Ammon's horn (tissue), 1 donor: ENCODE results near the gene ZBTB16.

Experiments
- DNase-seq: peaks from one replicate; pipeline ENCODE4 v3.0.0-alpha.2; 2016; ENCODE audit warnings: low spot score

Gene ZBTB16

GRCh38 chr11:114083391-114084252, 24.1 kb downstream of the ZBTB16 start:
- DNase-seq: no peak

- DNase-seq: no peak
Observed at GRCh38 chr11:114084414-114084813, 24.9 kb downstream of the ZBTB16 start.

GRCh38 chr11:114085965-114086793, 26.7 kb downstream of the ZBTB16 start:
- DNase-seq: no peak

GRCh38 chr11:114087025-114087424, 27.5 kb downstream of the ZBTB16 start:
- no peak for DNase-seq

GRCh38 chr11:114088216-114088615, 28.7 kb downstream of the ZBTB16 start:
- DNase-seq: no peak

GRCh38 chr11:114088836-114089235, 29.3 kb downstream of the ZBTB16 start:
- peak; percentile 94 for DNase-seq

GRCh38 chr11:114089748-114090147, 30.2 kb downstream of the ZBTB16 start:
- no peak for DNase-seq

- DNase-seq: no peak
Observed at GRCh38 chr11:114090225-114090910, 30.9 kb downstream of the ZBTB16 start.

- no peak for DNase-seq
Observed at GRCh38 chr11:114090976-114091375, 31.5 kb downstream of the ZBTB16 start.

- peak; percentile 60 for DNase-seq
Observed at GRCh38 chr11:114091516-114092397, 32.2 kb downstream of the ZBTB16 start.

GRCh38 chr11:114092478-114092877, 33.0 kb downstream of the ZBTB16 start:
- DNase-seq: no peak

GRCh38 chr11:114092953-114093352, 33.4 kb downstream of the ZBTB16 start:
- no peak for DNase-seq

- DNase-seq: no peak
Observed at GRCh38 chr11:114094516-114094915, 35.0 kb downstream of the ZBTB16 start.

GRCh38 chr11:114095899-114096298, 36.4 kb downstream of the ZBTB16 start:
- no peak for DNase-seq

- no peak for DNase-seq
Observed at GRCh38 chr11:114097832-114098231, 38.3 kb downstream of the ZBTB16 start.

- no peak for DNase-seq
Observed at GRCh38 chr11:114098927-114099326, 39.4 kb downstream of the ZBTB16 start.

- DNase-seq: no peak
Observed at GRCh38 chr11:114099392-114100178, 40.1 kb downstream of the ZBTB16 start.

- no peak for DNase-seq
Observed at GRCh38 chr11:114102993-114103896, 43.7 kb downstream of the ZBTB16 start.

- DNase-seq: no peak
Observed at GRCh38 chr11:114105611-114106010, 46.1 kb downstream of the ZBTB16 start.

GRCh38 chr11:114106047-114106446, 46.5 kb downstream of the ZBTB16 start:
- no peak for DNase-seq
